Measurements from ENCODE around the gene VSIR. TPM values are rescaled to one million over a fixed set of nuclear protein-coding genes. Genes with fewer than 3 reads are reported as not detected.

VSIR gene
- total RNA-seq, 1 experiment from 2014 or later: 3.6 TPM

DNA sequence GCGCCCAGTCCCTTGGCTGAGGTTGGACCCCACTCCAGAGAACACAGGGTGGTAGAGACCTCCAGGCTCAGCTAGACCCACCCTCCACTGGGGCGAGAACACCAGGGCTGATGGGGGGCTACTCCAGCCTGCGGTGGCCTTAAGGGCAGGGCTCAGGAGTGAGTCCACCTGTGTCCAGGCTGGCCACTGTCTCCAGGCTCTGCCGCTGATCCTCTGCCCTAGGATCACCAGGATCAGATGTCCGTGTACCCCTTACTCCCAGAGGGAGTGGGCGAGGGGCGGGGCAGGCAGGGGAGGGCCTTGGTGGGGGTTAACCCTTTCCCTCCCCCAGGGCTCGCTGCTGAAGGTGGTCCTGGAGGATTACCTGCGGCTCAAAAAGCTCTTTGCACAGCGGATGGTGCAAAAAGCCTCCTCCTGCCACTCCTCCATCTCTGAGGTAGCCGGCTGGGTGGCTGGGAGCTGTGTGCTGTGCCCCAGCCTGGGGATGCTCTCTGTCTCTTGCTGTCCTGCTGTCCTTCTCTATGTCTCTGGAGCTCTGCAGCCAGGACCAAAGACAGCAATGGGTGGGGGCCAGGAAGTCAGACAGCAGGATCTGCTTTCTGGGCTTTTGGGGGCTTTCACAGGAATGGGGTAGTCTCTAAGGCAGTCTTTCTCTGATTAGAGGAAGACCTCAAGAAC lies 39.7 kb upstream of the VSIR start:
- H3K36me3 Mint-ChIP-seq (ENCODE audit: insufficient read depth, unreplicated experiment): peaks cover 37% of the 10 kb centered on the region
- BruUV-seq (replicated peaks): no TSS peak

DNA sequence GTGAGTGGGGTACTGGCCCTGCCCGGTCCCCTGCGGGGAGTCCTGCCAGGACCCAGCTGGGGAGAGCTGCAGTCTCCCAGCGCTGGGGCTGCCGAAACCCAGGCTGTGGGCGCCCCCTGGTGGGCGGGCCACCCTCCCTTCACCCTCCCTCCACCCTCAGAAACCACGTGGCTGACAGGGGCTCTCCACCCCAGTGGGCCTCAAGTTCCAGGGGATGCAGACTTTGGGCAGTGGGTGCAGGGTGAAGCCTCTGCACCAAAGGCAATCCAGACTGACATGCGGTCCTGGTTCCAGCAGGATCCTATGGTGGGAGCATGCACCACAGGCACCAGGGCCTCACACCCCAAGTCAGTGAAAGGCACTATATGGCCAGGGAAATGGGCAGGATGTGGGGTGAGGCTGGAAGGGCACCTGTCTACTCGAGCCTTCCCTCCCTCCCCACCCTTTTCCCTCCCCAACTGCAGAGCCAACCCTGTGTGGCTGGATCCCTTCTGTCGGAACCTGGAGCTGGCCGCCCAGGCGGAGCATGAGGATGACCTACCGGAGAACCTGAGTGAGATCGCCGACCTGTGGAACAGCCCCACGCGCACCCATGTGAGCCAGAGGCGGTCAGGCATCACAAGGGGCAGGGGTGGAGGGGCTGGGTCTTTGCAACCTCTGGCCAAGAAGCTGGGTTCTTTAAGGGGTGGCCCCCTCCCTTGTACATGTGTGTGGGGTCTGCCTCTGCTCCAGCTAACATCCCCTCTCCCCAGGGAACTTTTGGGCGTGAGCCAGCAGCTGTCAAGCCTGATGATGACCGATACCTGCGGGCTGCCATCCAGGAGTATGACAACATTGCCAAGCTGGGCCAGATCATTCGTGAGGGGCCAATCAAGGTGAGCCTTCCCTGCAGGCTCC lies 38.9 kb upstream of the VSIR start:
- Mint-ChIP-seq H3K9me3 (ENCODE audit: unreplicated experiment) (no peaks in the 10 kb centered on the region), H3K27ac (ENCODE audit: low read depth, unreplicated experiment) (no peak overlapping the region), H3K36me3 (ENCODE audit: insufficient read depth, unreplicated experiment) (peaks cover 29% of the 10 kb centered on the region), H3K27me3 (ENCODE audit: insufficient read depth, unreplicated experiment) (no peaks in the 10 kb centered on the region), H3K4me1 (ENCODE audit: insufficient read depth, unreplicated experiment) (no peaks in the 10 kb centered on the region), H3K4me3 (ENCODE audit: unreplicated experiment) (no peak overlapping the region)
- POLR2A ChIA-PET: interaction anchor here (0.6 to 1.2 kb wide), 3 partner anchors 84 to 431 kb away, joined by 3 read pairs; no protein-coding TSS in a partner anchor
- no TSS peak for BruUV-seq (replicated peaks)
- DNase-seq (ENCODE audit: unreplicated experiment): peak; percentile 62
- CTCF ChIA-PET: interaction anchor here (0.7 to 4.5 kb wide), 12 partner anchors 10 to 498 kb away, joined by 3 to 30 read pairs (median 4); partner anchors contain the start of gene SLC29A3
- intact Hi-C loops (cut with micrococcal nuclease): loop anchor here (1.0 to 5.0 kb wide), 5 partner anchors 84 to 498 kb away; no protein-coding TSS in a partner anchor
- TF ChIP-seq, protein P1, sequence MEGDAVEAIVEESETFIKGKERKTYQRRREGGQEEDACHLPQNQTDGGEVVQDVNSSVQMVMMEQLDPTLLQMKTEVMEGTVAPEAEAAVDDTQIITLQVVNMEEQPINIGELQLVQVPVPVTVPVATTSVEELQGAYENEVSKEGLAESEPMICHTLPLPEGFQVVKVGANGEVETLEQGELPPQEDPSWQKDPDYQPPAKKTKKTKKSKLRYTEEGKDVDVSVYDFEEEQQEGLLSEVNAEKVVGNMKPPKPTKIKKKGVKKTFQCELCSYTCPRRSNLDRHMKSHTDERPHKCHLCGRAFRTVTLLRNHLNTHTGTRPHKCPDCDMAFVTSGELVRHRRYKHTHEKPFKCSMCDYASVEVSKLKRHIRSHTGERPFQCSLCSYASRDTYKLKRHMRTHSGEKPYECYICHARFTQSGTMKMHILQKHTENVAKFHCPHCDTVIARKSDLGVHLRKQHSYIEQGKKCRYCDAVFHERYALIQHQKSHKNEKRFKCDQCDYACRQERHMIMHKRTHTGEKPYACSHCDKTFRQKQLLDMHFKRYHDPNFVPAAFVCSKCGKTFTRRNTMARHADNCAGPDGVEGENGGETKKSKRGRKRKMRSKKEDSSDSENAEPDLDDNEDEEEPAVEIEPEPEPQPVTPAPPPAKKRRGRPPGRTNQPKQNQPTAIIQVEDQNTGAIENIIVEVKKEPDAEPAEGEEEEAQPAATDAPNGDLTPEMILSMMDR (IDR thresholded peaks at IDR 0.05; ENCODE audit: unreplicated experiment): peak; percentile 91

More for the DNA sequence above, 39.7 kb upstream of the VSIR start:
- ChIA-PET POLR2A (interaction anchor here (0.8 to 1.0 kb wide), 3 partner anchors 13 to 85 kb away, joined by 3 read pairs; no protein-coding TSS in a partner anchor), CTCF (interaction anchor here (0.7 to 4.5 kb wide), 10 partner anchors 10 to 499 kb away, joined by 3 to 30 read pairs (median 4); partner anchors contain the start of gene SLC29A3)
- H3K4me1 Mint-ChIP-seq (ENCODE audit: insufficient read depth, unreplicated experiment): no peaks in the 10 kb centered on the region
- intact Hi-C loops (cut with micrococcal nuclease): loop anchor here (1.0 to 5.0 kb wide), 5 partner anchors 83 to 499 kb away; no protein-coding TSS in a partner anchor
- no peak for DNase-seq (ENCODE audit: unreplicated experiment)
- no peaks in the 10 kb centered on the region for H3K27me3 Mint-ChIP-seq (ENCODE audit: insufficient read depth, unreplicated experiment)
- H3K4me3 Mint-ChIP-seq (ENCODE audit: unreplicated experiment): no peak overlapping the region
- TF ChIP-seq, protein P1 (IDR thresholded peaks at IDR 0.05; ENCODE audit: unreplicated experiment): no peak
- H3K9me3 Mint-ChIP-seq (ENCODE audit: unreplicated experiment): no peaks in the 10 kb centered on the region
- H3K27ac Mint-ChIP-seq (ENCODE audit: low read depth, unreplicated experiment): no peak overlapping the region

DNA sequence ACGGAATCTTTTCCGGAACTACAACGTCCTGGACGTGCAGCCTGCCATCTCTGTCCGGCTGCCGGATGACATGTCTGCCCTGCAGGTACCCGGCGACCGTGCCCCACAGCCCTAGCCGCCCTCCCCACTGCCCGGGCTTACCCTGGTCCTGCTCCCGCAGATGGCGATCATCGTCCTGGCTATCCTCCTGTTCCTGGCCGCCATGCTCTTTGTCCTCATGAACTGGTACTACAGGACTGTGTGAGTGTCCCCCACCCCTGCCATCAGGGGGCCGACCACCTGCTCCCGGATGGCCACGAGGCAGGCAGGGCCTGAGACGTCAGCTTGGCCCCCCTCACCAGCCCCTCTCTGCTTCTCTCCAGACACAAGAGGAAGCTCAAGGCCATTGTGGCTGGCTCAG lies 38.0 kb upstream of the VSIR start:
- H3K27ac Mint-ChIP-seq (ENCODE audit: low read depth, unreplicated experiment): no peak overlapping the region
- no TSS peak for BruUV-seq (replicated peaks)
- POLR2A ChIA-PET: interaction anchor here (0.6 to 1.2 kb wide), 2 partner anchors 184 to 430 kb away, joined by 3 read pairs; no protein-coding TSS in a partner anchor
- no peaks in the 10 kb centered on the region for H3K4me1 Mint-ChIP-seq (ENCODE audit: insufficient read depth, unreplicated experiment)
- peaks cover 20% of the 10 kb centered on the region for H3K36me3 Mint-ChIP-seq (ENCODE audit: insufficient read depth, unreplicated experiment)
- intact Hi-C loops (cut with micrococcal nuclease): loop anchor here (5.0 kb wide), 3 partner anchors 84 to 429 kb away; no protein-coding TSS in a partner anchor
- CTCF ChIA-PET: interaction anchor here (0.6 to 4.5 kb wide), 10 partner anchors 15 to 491 kb away, joined by 3 to 30 read pairs (median 5); no protein-coding TSS in a partner anchor
- no peaks in the 10 kb centered on the region for H3K9me3 Mint-ChIP-seq (ENCODE audit: unreplicated experiment)
- TF ChIP-seq, protein P1 (IDR thresholded peaks at IDR 0.05; ENCODE audit: unreplicated experiment): no peak
- no peak overlapping the region for H3K4me3 Mint-ChIP-seq (ENCODE audit: unreplicated experiment)
- DNase-seq (ENCODE audit: unreplicated experiment): no peak
- no peaks in the 10 kb centered on the region for H3K27me3 Mint-ChIP-seq (ENCODE audit: insufficient read depth, unreplicated experiment)

All from MCF 10A (cell line).